CD1c-positive myeloid dendritic cell (primary cell): Measurements from ENCODE around the gene ANKRD55.
A peak's percentile ranks its signal among the peaks of the same experiment; 100 is the strongest.
"Not testable (repeated sequence)": the region's sequence is repeated elsewhere in the genome, so short reads cannot be mapped to it uniquely, and the experiment has no call there.

Experiments used
- DNase-seq: peaks from one replicate; pipeline ENCODE4 v3.0.0-alpha.2; 2016; ENCODE audit errors: extremely low spot score

Gene ANKRD55

DNA sequence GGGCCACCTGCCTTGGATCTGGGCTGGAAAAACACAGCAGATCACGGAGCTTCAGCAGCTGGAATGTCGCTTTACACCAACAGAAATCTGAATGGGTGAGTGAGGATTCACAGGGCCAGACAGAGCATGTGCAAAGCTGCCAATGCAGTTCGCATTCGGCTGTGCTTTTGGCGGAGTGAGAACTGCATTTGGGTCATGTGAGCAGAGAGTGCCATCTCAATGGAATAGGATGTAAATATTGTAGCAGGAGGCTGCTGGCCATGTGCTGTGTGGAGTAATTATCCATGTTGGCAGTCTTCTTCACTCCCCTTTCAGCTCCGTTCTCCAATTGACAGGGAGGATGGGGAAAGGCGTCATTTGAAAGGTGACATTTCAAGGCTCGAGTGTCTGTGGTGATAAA is at the start of gene ANKRD55:
Gene ANKRD55, minus strand, starts transcription at position 101 of the 400 bp plus-strand sequence. CDS start 417 bp downstream, outside the sequence.
- no peak for DNase-seq

DNA sequence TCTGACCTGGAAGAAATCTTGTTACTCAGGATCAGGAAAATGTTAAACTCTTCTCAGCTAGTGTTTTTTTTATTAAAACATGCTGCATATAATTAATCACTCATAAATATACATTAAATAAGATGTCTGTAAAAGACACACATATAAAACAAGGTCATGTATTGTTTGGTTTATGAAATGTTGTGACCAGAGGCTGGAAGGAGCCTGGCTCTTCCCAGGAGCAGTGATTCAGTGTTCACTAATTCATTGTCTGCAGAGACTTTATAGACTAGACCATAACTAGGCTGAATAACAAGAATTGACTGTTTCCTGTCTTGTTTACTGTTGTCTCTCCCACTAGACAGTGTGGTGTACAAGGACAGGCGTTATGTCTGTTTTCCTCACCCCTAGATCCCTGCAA is 49.1 kb upstream of the ANKRD55 start:
- no peak for DNase-seq

DNA sequence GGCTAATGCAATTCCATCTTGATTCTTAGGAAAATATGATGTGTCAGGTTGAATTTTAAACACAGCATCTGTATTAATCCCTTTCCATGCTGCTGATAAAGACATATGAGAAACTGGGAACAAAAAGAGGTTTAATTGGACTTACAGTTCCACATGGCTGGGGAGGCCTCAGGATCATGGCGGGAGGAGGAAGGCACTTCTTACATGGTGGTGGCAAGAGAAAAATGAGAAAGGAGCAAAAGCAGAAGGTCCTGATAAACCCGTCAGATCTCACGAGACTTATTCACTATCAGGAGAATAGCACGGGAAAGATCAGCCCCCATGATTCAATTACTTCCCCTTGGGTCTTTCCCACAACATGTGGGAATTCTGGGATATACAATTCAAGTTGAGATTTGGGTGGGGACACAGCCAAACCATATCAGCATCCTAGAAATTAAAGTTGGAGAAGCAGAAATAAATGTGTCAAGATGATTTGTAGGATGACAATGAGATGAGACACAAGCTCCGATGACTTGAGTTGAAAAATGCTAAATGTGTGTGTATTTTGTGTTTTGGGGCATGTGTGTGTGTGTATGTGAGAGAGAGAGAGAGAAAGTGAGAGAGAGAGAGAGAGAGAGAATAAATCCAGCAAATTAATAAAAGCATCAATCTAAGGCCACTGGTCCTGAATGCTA is 48.5 kb upstream of the ANKRD55 start:
- no peak for DNase-seq

DNA sequence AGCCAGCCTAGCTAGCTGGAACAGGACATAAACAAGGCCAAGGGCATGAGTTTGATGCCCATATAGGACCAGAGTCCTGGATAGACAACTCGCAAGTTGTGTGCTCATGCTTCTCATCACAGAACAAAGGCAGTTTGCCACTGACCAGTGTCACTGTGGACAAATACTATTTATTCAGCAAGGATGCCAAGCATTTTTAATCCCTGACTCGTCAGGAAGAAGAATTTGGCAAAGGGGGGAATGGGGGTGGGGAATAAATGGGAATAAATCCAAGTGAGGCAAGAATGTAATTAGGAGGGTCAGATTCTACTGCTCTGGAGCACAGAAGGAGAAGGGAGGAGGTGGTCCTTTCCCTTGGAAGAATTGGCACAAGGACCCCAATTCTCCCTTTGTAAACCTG is 46.8 kb upstream of the ANKRD55 start:
- DNase-seq = no peak

DNA sequence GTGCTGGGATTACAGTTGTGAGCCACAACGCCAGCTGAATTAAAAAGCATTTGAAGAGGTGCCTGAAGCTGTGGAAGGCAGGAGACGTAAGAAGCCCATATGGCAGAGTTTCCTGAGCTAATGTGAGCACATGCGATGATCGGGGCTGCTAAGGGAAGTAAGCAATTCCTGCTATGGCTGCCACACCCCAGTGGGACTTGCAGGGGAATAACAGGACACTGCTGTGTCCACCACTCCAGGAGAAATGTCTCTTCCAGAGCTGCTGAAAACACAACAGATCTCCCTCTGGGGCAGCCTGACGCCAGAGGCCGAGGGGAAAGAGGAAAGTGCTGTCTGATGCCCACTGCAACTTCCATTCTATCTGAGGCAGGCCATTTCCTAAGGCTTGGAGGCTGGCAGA is 46.2 kb upstream of the ANKRD55 start:
- no peak for DNase-seq

DNA sequence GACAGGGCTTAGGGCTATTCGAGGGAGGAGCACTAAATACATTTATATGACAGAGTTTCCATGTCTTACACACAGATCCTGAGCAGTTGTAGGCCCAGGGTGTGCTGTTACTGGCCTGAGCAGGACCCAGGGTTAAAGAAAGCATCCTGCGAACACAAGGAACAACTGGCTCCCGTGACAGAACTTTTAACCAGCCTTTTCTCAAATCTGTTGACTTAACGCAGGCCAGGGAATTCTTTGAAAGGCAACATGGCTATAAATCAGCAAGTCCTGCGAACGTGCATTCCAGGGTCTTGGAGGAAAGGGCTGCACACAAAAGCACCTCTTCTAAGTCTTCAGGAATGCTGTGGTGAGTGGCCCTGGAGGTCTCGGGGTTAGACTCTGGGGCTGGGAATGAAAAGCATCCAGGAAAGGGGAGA is 45.2 kb upstream of the ANKRD55 start:
- no peak for DNase-seq

DNA sequence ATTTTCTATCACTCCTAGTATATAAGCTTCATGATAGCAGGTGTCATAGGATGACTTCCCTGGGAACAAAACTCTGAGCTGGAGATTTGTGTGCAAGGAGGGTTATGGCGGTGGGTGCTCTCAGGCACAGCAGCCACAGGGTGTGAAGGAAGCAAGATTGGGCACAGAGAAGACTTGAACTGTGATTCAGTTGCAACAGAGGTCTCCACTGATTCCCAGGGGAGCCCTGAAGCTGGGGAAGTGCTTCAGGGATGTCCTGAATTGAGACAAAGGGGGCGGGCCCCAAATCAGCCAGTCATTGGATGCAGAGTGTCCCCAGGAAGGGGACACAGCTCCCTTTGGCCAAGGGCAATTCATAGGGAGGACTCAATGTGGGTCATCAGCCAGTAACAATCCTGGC is 44.4 kb upstream of the ANKRD55 start:
- no peak for DNase-seq

DNA sequence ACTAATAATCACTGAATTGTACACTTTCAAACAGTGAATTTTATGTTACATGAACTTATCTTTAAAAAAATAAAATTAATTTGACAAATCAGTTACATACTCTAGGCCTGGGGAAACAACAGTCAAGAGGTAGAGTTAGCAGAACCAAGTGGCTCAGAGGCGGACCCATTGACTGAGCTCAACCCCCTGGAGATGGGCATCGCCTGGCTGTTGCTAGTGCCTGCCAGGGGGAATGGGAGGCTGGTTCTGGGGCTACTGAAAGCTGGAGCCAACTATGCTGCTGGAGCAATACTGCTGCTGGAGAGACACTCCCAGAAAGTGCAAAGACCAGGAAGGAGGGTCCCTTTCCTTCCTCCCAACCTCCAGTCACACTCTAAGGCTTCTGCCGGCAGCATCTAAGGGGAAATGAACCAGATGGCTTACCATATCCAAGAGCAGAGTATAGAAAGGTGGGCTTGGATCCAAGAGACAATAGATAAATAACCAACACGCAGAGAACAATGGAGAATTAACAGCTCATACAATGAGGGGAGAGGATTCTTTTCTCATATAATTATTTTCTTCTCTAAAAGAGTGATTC is 40.3 kb upstream of the ANKRD55 start:
- no peak for DNase-seq

DNA sequence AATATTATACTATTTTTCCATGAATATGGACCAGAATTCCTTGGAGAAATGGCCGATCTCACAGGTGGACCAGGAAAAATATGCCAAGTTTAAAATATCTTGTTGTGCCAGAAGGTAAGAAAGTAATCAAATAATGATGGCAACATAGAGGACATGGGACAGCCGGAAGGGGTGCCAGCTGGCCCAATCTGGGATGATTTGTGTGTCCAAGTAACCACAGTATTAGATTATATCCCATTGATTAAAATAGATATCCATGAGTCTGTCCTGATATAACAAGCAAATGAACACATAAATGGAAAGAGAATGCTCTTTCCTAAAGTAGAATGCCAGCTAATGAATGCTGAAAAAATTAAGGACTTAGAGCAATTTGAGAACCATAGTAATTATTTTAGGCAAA is 39.6 kb upstream of the ANKRD55 start:
- no peak for DNase-seq

DNA sequence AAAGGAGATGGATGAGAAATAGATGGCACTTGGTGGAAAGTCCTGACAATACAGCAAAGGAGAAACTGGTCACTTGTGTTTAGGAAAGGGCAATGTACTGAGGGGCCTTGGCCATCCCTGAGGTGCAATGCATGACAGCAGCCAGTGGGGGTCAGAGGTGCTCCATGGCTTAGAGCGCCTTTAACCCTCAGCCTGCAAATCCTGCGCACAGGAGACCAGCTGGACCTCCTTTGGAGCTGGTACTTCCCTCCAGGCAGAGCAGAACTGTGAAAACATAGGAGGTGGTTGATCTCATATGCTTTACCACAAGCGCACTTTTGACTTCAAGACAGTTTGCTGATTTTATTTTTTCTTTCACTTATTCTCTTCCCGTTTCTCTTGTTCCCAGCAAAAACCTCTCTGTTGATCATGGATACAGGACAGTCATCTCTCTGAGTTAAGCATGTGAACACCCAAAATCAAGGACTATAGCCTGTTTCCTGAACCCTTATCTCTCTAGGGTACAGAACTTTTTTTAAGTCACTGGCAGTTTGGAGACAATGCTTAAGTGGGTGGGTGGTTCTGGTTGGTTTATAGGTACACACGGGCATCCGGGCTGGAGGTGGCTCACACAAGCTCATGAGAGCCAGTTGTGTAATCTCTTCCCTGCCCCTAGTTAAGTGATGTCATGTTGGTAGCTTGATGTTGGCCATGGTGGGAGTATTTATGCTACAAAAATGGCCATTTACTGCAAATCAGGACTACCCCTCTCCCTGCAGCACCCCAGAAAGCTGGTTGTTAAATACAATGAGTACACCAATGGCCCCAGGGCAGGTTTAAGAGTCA is 37.6 kb upstream of the ANKRD55 start:
- peak; percentile 90 for DNase-seq

DNA sequence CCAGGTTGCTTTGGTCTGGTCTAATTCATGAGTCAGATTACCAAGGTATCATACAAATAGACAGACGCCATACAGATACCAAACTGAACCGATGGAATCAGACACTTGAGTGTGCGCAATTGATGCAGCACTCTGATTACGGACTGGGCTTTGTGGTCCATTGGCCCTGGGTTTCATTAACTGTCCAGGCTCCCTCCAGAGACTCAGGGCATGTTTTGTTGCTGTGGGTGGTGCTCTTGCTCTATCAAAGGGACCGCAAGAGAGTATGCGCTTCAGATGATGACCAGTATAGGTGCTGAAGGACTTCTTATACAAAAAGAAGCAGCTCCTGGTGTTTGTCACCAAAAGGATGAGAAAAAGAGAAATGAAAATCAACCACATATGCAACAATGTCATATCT is 36.9 kb upstream of the ANKRD55 start:
- no peak for DNase-seq

DNA sequence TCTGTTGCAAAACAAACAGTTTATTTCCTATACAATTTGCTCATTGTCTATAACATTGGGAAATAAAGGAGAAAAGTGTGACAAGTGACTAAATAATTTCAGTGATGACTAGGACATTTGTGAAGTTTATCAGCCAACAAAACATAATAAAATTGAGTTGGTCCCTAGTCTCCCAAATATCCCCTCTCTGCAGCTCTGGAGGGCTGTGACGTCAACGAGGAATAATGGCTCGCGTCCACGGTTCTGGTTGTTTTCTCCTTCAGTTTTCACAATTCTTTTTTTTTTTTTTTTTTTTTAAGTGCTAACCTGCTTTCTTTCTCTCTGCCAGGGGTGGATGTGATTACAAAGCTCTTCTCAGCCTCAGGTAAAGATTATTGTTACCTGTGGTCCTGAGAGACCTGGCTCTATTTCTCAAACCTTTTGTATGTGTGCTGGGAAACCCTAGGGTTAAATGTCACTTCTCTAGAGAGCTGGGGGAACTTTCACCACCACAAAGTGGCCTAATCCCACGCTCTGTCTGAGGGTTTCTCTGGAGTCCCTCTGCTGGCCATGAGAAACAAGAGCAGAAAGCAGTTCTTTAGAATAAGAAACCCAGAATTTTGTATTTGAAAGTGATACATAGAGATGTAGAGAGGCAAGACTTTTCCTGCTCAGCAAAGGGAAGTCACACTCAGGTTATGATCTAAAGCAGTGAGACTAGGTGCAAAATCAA is 36.2 kb upstream of the ANKRD55 start:
- peak; percentile 81 for DNase-seq

DNA sequence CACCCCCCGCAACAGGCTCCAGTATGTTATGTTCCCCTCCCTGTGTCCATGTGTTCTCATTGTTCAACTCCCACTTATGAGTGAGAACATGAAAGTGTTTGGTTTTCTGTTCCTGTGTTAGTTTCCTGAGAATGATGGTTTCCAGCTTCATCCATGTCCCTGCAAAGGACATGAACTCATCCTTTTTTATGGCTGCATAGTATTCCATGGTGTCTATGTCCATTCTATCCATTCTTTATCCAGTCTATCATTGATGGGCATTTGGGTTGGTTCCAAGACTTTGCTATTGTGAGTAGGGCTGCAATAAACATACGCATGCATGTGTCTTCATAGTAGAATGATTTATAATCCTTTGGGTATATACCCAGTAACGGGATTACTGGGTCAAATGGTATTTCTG is 35.6 kb upstream of the ANKRD55 start:
- not testable (repeated sequence) for DNase-seq

DNA sequence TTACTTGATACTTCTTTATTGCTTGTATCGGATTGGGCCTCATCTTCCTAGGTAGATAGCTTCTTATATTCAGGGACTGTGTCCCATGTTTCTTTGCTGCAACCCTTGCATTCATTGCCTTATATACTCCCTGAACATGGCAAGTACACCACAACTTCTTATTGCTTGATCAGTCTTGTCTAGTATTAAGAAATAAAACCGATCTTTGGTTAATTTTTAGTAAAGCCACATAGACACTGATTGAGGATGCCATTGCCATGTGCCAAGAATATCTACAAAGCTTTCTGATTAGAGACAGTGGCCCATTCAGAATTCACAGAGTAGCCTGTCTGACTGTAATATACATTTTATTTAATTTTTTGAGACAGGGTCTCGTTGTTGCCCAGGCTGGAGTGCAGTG is 34.7 kb upstream of the ANKRD55 start:
- no peak for DNase-seq

DNA sequence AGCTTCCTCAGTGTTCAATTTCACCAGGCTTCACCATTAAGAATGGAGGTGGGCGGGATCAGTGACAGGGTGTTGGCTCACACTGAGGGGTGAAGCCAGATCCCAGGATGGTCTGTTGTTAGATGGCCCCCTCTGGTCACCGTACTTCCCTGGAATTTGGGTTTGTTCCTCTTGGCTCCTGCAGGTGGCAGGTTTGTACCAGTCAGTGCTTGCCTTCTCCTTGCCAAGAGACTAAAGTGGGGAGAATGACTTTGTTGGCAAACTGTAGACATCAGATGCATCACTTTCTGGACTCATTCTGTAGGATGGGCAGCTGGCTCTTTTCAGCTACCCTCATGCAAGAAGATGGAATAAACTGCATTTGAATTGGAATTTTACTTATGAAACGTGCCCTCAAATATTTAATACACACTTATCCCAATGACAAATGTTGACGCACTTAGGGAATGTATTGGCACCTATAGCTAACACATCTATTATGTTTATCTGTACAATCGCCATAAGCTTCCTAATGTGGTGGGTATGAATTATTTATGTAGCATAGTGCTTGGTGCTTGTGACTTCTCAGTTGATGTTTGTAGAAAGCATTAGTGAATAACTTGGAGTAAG is 31.4 kb upstream of the ANKRD55 start:
- DNase-seq = peak; percentile 45

DNA sequence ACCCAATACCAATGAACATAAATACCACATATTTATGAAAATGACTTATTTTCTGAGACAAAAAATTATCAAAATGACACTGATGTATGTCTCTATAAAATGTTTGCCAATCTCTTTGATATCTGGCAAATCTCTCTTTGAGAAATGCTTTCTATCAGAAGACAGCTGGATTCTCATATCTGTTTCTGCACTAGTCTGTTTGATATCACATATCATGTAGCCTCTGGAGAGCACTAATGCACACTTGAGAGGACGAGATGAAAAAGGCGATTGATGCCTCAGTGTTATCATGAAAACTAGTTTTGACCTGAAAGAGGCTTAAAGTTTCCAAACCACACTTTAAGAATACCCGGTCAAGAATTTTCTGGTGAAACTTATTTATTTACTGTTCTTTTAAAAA is 29.1 kb upstream of the ANKRD55 start:
- DNase-seq = no peak

DNA sequence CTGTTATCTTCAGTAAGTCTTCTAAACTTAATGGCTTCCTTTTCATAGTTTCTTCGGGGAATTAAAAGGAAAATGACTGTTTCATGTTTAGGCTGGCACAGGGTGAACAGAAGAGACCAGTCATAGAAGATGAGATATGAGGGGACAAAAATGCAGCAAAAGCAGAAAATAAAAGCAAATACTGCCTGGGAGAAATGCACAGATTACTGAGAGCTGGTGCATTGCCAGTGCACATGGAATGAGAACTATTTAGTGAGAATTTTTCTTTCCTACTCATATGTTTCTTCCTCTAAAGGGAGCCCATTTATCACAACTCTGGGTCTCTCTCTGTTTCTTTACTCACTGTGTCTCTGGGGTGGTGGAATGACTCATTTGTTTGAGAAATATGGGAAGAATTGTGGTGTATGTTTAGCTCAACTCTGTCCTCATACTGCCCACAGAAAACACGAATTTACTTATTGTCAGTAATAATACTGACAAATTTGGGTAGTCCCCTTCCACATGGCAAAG is 25.9 kb upstream of the ANKRD55 start:
- peak; percentile 76 for DNase-seq

DNA sequence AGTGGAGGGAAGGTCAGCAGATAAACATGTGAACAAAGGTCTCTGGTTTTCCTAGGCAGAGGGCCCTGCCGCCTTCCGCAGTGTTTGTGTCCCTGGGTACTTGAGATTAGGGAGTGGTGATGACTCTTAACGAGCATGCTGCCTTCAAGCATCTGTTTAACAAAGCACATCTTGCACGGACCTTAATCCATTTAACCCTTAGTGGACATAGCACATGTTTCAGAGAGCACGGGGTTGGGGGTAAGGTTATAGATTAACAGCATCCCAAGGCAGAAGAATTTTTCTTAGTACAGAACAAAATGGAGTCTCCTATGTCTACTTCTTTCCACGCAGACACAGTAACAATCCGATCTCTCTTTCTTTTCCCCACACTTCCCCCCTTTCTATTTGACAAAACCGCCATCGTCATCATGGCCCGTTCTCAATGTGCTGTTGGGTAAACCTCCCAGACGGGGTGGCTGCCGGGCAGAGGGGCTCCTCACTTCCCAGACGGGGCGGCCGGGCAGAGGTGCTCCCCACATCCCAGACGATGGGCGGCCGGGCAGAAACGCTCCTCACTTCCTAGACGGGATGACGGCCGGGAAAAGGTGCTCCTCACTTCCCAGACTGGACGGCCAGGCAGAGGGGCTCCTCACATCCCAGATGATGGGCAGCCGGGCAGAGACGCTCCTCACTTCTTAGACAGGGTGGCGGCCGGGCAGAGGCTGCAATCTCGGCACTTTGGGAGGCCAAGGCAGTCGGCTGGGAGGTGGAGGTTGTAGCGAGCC is 24.8 kb upstream of the ANKRD55 start:
- not testable (repeated sequence) for DNase-seq

DNA sequence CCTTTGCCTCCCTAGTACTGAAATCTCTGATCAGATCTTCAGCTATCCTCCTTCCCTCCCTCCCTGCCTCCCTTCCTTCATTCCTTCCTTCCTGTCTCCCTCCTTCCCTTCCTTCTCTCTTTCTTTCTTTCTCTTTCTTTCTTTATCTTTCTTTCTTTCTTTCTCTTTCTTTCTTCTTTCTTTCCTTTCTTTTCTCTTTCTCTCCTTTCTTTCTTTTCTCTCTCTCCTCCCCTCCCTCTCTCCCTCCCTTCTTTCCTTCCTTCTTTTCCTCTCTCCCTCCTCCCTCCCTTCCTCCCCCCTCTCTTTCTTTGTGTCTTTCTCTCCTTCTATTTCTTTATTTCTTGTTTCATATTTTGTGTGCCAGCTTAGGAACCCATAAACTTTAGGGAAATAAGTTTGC is 23.9 kb upstream of the ANKRD55 start:
- no peak for DNase-seq

DNA sequence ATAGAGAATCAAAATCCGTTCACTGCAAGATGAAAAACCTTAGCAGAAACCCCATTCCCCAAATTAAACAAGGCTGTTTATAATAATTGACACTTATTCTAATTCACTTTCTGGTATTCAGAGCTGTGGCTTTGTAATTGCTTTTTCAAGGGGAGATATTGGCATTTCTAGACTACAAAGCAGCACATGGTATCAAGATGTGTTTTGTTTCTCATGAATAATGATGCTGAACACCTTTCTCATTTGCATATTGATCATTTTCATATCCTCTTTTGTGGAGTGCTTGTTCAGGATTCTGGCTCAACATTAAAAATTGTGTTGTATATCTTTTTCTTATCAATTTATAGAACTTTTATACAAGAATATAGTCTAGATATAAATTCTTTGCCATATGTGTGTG is 22.4 kb upstream of the ANKRD55 start:
- no peak for DNase-seq

DNA sequence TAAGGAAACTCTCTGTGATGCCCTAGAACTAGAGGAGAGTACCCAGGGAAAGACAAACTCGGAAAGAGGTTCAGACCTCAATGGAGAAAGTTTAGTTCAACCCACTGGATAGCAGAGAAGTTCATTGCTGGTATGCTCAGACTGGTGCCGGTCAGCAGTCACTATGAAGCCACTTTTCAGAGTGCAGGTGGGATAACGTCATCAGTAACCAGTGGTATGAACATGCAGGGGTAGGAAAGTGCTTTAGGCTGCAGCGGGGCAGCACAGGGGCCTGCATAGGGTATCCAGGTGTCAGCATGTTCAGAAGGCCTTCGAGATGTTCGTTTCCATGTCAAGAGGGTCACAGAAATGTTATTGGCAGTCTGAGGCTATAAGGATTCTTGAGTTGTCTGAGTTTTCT is 20.8 kb upstream of the ANKRD55 start:
- DNase-seq = no peak
